ENCODE data around the gene KCNIP4. TPM values are rescaled to one million over a fixed set of nuclear protein-coding genes. Genes with fewer than 3 reads are reported as not detected.

Gene KCNIP4
- total RNA-seq, 1 donor from 2014 or later = not detected

DNA sequence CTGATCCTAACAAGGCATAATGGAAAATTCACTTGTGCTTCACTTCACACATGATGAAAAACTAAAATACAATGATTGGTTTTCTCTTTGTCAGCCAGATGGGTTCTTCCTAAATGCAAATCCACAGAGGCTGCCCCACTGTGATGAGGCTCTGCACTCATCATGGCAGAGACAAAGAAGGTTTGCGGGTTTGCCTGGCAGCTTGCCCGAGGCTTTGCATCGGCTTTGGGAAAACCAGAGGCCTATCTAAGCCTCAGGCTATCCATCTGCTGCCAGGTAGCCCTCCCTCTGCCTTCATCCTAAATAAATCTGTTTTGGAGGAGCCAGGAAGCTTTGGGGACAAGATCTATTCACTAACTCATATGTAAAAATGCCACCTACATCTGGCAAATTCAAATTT is 1004.1 kb downstream of the KCNIP4 start:
- TF ChIP-seq, protein P1, sequence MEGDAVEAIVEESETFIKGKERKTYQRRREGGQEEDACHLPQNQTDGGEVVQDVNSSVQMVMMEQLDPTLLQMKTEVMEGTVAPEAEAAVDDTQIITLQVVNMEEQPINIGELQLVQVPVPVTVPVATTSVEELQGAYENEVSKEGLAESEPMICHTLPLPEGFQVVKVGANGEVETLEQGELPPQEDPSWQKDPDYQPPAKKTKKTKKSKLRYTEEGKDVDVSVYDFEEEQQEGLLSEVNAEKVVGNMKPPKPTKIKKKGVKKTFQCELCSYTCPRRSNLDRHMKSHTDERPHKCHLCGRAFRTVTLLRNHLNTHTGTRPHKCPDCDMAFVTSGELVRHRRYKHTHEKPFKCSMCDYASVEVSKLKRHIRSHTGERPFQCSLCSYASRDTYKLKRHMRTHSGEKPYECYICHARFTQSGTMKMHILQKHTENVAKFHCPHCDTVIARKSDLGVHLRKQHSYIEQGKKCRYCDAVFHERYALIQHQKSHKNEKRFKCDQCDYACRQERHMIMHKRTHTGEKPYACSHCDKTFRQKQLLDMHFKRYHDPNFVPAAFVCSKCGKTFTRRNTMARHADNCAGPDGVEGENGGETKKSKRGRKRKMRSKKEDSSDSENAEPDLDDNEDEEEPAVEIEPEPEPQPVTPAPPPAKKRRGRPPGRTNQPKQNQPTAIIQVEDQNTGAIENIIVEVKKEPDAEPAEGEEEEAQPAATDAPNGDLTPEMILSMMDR (IDR thresholded peaks at IDR 0.05) = no peak
- intact Hi-C loops (cut with DNase I) = no loop called here
- Histone ChIP-seq H3K9me3 (no peaks in the 10 kb centered on the region), H3K4me3 (no peak overlapping the region), H3K4me1 (no peaks in the 10 kb centered on the region), H3K27ac (no peak overlapping the region), H3K36me3 (no peaks in the 10 kb centered on the region), H3K27me3 (no peaks in the 10 kb centered on the region)
- DNase-seq (no peak), ATAC-seq (no peak)

GRCh38 chr4:20938204-20938603 is 1010.4 kb downstream of the KCNIP4 start:
- no peak for DNase-seq

DNA sequence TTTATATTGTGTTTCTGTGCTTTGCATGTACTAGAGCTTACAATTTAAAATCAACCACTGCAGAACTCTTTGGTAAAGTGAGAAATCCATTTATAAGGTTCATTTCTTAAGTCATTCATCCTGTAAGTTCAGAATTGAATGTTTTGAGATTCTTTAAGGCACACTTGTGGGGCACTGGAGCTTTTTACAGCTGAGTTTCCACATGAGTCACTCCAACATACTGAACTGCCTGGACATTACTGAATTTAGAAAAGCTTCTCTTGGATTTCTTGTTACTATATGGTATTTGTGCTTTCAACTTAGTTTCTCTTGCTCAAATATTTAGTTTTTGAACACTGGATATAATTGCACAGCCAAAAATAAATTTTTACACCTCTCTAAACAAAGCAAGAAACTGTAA is 1022.0 kb downstream of the KCNIP4 start:
- H3K27me3 ChIP-seq = no peaks in the 10 kb centered on the region
- no peak overlapping the region for H3K27ac ChIP-seq
- no peaks in the 10 kb centered on the region for H3K36me3 ChIP-seq
- intact Hi-C loops (cut with DNase I) = no loop called here
- H3K9me3 ChIP-seq = no peaks in the 10 kb centered on the region
- H3K4me3 ChIP-seq = no peak overlapping the region
- no peaks in the 10 kb centered on the region for H3K4me1 ChIP-seq
- TF ChIP-seq, protein P1 (IDR thresholded peaks at IDR 0.05) = no peak
- no peak for ATAC-seq
- no peak for DNase-seq

More at GRCh38 chr4:20938204-20938603, 1010.4 kb downstream of the KCNIP4 start:
- Histone ChIP-seq H3K36me3 (no peaks in the 10 kb centered on the region), H3K4me3 (no peak overlapping the region), H3K9me3 (no peaks in the 10 kb centered on the region), H3K4me1 (no peaks in the 10 kb centered on the region), H3K27me3 (no peaks in the 10 kb centered on the region), H3K27ac (no peak overlapping the region)
- TF ChIP-seq, protein P1 (IDR thresholded peaks at IDR 0.05) = no peak
- intact Hi-C loops (cut with DNase I) = no loop called here
- no peak for ATAC-seq

GRCh38 chr4:20925176-20925575 is 1023.4 kb downstream of the KCNIP4 start:
- DNase-seq = no peak
- Histone ChIP-seq H3K36me3 (no peaks in the 10 kb centered on the region), H3K9me3 (no peaks in the 10 kb centered on the region), H3K27ac (no peak overlapping the region), H3K4me1 (no peaks in the 10 kb centered on the region), H3K27me3 (no peaks in the 10 kb centered on the region), H3K4me3 (no peak overlapping the region)
- TF ChIP-seq, protein P1 (IDR thresholded peaks at IDR 0.05) = no peak
- no peak for ATAC-seq
- intact Hi-C loops (cut with DNase I) = no loop called here

DNA sequence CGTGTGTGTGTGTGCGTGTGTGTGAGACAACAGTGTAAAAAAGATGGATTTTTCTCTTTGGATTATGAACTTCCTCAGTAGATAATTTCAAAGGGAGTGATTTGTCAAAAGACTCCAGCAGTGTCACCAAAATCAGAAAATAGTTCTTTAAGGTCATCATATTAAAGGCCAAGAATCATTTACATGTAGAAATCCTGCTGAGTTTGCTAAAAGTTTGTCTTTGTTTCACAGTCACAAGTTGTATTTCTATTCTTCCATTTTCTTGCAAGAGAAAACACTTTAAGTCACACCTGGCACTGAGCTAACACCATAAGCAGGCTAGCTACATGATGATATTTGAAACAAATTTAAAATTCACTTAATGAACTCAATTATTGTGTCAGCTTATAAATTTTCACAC is 1025.6 kb downstream of the KCNIP4 start:
- no peaks in the 10 kb centered on the region for H3K9me3 ChIP-seq
- no peaks in the 10 kb centered on the region for H3K27me3 ChIP-seq
- ATAC-seq (no peak), DNase-seq (no peak)
- no peaks in the 10 kb centered on the region for H3K4me1 ChIP-seq
- intact Hi-C loops (cut with DNase I) = no loop called here
- TF ChIP-seq, protein P1 (IDR thresholded peaks at IDR 0.05) = no peak
- no peak overlapping the region for H3K4me3 ChIP-seq
- no peaks in the 10 kb centered on the region for H3K36me3 ChIP-seq
- H3K27ac ChIP-seq = no peak overlapping the region

DNA sequence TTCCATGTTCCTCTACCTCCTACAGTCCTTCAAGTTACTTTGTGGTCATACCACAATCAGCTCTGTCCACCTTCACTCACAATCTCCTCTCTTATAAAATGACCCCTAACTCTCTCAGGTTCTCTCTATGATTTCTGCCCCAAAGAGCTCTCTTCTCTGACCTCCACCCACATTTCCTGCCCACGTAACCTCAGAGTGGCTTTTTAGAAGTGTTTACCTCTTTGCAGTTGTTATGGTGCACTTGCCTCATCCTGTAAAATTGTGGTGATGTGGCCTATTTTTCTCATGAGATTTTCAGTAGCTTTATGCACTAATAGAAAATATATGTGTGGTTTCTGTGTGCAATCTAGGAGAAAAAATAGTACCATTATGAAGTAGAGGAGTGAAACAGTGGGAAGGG is 1032.5 kb downstream of the KCNIP4 start:
- Histone ChIP-seq H3K27ac (no peak overlapping the region), H3K27me3 (no peaks in the 10 kb centered on the region), H3K36me3 (no peaks in the 10 kb centered on the region), H3K9me3 (no peaks in the 10 kb centered on the region), H3K4me3 (no peak overlapping the region), H3K4me1 (no peaks in the 10 kb centered on the region)
- TF ChIP-seq, protein P1 (IDR thresholded peaks at IDR 0.05) = no peak
- ATAC-seq (no peak), DNase-seq (no peak)
- intact Hi-C loops (cut with DNase I) = no loop called here

Data from upper lobe of right lung (tissue), 1 donor.